ENCODE results near the gene GPR3. TPM values are rescaled to one million over a fixed set of nuclear protein-coding genes. Genes with fewer than 3 reads are reported as not detected.
A peak's percentile ranks its signal among the peaks of the same experiment; 100 is the strongest.

GPR3 gene, protein sequence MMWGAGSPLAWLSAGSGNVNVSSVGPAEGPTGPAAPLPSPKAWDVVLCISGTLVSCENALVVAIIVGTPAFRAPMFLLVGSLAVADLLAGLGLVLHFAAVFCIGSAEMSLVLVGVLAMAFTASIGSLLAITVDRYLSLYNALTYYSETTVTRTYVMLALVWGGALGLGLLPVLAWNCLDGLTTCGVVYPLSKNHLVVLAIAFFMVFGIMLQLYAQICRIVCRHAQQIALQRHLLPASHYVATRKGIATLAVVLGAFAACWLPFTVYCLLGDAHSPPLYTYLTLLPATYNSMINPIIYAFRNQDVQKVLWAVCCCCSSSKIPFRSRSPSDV
- not detected for total RNA-seq
- long read RNA-seq: 0 reads

DNA sequence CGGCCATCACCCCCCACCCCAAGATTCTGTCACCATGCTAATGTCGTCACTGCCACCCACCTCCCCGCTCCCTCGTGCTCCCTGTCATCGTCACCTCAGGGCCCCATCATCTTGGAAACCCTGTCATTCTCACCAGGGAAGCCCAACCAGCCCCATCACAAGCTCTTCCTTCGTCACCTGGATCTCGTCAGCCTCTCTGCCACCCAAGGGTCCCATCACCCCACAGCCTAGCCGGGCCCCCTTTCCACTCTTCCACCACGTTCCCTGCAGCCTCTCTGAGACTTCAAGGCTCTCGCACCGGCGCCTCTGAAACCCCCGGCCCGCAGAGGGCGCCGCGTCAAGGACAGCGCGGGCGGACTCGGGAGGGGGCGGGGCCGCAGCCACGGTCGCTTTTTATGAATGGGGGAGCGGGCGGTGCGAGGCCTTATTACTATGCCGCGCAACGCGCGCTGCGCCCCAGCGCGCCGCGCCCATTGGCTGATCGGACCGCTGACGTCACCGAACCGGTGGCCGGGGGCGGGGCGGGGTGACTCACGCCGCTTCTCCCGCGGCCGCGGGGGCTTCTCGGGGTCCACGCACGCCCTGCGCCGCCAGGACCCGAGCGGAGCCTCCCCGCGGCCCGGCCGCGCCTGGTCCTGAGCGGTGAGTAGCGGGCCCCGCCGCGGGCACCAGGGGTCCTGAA, at the start of gene GPR3:
GPR3 (plus strand) TSS at position 527 of the 682 bp plus-strand sequence. CDS start 1,177 bp downstream, outside the sequence.
- peak; percentile 89 to 94 for DNase-seq
- ATAC-seq: peak; percentile 92
- intact Hi-C loops (cut with DNase I, micrococcal nuclease): loop anchor here (5.0 to 10.0 kb wide), 3 partner anchors 90 to 215 kb away; partner anchors contain the start of gene AHDC1 (in 1 of the 2)

DNA sequence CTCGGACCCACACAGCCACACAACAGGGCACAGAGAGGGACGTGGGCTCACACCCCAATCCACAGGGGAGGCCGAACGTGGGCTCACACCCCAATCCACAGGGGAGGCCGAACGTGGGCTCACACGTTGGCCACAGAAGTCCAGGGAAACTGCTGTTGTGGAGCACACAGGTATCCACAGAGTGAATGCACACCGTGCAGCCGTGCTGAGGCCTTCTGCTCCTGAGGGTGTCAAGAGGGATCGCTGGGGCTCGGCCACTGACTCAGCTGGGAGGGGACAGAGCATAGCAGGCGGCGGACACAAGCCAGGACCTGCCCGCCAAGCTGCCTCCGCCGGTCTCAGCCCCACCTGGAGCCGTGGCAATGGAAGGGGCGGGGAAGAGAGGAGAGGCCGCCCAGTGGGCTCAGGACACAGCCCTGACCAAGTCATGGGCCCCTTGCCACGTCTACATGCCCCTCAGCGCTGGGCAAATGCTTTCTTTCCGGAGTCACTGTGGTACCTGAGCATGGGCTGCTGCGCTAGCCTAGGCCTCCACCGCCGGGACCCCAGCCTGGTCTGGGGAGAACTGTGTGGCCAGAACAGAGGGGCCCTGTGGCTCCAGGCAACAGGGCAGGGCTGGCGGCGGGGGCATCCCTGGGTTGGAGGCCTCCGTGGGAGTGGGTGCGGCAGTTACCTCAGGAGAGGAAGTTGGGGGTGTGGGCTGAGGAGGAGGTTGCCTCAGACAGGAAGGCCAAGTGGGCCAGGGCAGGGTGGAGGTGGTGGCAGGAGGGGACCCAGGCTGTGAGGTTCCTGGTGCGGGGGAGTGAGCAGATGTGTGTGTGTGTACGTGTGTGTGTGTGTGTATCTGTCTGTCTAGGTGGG, 49.4 kb upstream of the GPR3 start:
- DNase-seq (peak in 1 of 2 donors; percentile 63), ATAC-seq (peak; percentile 57)
- intact Hi-C loops (cut with DNase I, micrococcal nuclease): no loop called here

GRCh38 chr1:27343639-27344025, 48.8 kb upstream of the GPR3 start:
- DNase-seq (no peak), ATAC-seq (no peak)
- intact Hi-C loops (cut with DNase I, micrococcal nuclease): no loop called here

GRCh38 chr1:27345272-27345671, 47.1 kb upstream of the GPR3 start:
- intact Hi-C loops (cut with DNase I, micrococcal nuclease): no loop called here
- ATAC-seq (no peak), DNase-seq (no peak)

GRCh38 chr1:27346357-27346756, 46.1 kb upstream of the GPR3 start:
- intact Hi-C loops (cut with DNase I, micrococcal nuclease): no loop called here
- no peak for DNase-seq
- ATAC-seq: no peak

- ATAC-seq (no peak), DNase-seq (no peak)
- intact Hi-C loops (cut with DNase I, micrococcal nuclease): no loop called here
These were observed 45.3 kb upstream of the GPR3 start for GRCh38 chr1:27346991-27347624.

DNA sequence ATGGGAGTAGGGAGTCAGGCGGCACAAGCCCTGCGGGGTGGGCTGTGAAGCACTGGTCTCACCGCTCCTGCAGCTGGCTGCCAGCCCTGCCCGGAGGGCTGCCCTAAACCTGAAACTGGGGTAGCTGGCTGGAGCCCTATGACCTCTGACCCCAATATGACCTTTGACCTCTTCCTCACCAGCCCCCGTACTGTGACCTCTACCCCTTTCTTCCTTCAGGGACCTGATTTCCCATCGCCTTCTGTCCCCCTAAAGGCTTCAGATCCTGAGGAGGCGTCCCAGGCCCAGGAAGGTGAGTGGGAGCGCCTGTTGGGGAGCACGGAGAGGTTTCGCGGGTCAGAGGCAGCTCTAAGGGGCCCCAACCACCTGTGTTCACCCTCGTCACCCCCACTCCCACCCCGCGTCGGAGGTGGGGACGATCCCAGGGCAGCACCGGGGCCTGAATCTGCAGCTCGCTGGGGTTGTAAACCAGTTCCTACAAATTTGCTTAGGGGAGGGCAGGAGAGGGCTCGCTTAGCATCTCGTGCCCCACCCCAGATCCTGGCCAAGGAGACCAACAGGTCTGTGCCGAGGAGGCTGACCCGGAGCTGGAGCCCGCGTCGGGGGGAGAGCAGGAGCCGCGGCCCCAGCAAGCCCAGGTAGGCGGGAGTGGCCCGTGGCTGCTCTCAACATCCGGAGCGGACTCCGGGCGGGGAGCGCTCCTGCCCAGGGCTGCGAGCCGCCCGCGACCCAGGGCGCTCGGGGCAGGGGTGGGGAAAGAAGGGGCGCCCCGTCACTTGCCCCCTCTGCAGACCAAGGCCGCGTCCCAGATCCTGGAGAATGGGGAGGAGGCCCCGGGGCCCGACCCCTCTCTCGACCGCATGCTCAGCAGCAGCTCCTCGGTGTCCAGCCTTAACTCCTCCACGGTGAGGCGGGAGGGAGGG, 43.3 kb upstream of the GPR3 start:
- DNase-seq: peak; percentile 79 to 81
- peak; percentile 86 for ATAC-seq
- intact Hi-C loops (cut with DNase I, micrococcal nuclease): no loop called here

DNA sequence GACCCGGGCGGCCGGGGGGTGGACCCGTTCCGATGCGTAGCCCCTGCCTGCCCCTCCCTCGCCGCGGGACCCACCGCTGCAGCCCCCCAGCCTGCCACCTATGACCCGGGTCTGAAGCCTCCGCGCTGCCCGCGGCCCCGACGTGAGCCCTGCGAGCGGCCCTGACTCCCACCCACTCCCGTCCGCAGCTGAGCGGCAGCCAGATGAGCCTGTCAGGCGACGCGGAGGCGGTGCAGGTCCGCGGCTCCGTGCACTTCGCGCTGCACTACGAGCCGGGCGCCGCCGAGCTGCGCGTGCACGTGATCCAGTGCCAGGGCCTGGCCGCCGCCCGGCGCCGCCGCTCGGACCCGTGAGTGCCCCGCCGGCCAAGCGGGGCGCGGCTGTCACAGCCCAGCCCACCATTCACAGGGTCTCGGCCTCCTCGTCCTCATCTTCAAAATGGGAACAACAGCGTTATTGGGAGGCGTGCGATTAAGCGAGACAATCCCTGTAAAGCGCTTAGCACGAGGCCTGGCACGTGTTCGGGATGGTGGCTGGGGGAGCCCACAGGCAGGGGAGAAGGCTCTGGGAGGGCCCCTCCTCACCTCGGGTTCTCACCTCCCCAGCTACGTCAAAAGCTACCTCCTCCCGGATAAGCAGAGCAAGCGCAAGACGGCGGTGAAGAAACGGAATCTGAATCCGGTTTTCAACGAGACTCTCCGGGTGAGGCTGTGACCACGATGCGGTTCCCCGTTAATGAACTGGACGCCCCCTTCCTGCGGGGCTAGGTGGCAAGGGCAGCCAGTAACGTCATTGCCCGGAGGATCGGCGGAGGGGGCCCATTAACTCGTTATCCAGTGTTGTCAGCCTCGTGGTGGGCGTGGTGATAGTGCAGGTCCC, 42.4 kb upstream of the GPR3 start:
- intact Hi-C loops (cut with DNase I, micrococcal nuclease): no loop called here
- DNase-seq (peak; percentile 71 to 79), ATAC-seq (peak; percentile 84)

GRCh38 chr1:27350663-27351540, 41.5 kb upstream of the GPR3 start:
- peak; percentile 16 for ATAC-seq
- DNase-seq: peak in 1 of 2 donors; percentile 55
- intact Hi-C loops (cut with DNase I, micrococcal nuclease): no loop called here

DNA sequence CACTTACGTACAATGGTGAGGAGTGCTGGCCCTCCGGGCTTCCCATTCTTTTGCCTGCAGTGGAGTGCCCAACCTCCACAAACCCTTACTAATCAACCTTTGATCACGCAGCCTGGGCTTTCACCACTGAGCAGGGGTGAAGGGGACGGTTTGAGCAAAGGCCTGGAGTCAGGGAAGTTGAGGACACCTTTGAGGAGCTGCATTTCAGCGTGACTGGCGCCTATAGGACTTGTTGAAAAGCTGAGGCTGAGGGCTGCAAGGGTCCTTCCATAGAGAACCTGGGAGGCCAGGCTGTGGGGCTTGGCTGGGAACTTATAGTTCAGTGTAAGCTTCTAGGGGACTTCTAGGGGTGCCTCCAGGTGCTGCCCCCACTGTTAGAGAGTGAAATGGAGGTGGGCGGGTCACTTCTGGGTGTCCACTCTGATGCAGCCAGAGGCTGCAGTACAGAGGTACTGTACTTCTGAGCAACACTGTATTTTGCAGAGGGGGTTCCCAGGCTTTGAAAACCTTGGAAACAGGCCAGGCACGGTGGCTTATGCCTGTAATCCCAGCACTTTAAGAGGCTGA, 40.8 kb upstream of the GPR3 start:
- ATAC-seq: peak; percentile 9
- DNase-seq: no peak
- intact Hi-C loops (cut with DNase I, micrococcal nuclease): no loop called here

DNA sequence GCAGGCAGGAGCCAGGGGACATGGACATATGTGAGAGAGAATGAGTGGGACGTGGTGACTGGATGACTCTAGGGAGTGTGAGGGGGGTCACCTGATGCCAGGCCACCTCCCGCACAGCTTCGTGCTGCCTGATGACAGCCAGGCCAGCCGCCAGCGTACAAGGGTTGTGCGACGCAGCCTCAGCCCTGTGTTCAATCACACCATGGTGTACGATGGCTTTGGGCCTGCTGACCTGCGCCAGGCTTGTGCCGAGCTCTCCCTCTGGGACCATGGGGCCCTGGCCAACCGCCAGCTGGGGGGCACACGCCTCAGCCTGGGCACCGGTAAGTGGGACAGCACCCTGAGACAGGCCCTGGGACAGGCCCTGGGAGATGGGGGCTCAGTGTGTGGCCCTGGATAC, 39.3 kb upstream of the GPR3 start:
- ATAC-seq (no peak), DNase-seq (no peak)
- intact Hi-C loops (cut with DNase I, micrococcal nuclease): no loop called here

- intact Hi-C loops (cut with DNase I, micrococcal nuclease): no loop called here
- ATAC-seq: no peak
- no peak for DNase-seq
These were observed 38.8 kb upstream of the GPR3 start for GRCh38 chr1:27353629-27354028.

GRCh38 chr1:27355683-27356082, 36.7 kb upstream of the GPR3 start:
- ATAC-seq: no peak
- no peak for DNase-seq
- intact Hi-C loops (cut with DNase I, micrococcal nuclease): no loop called here

GRCh38 chr1:27356277-27356618, 36.2 kb upstream of the GPR3 start:
- intact Hi-C loops (cut with DNase I, micrococcal nuclease): no loop called here
- ATAC-seq: no peak
- DNase-seq: no peak

GRCh38 chr1:27356619-27357280, 35.7 kb upstream of the GPR3 start:
- DNase-seq (peak; percentile 89 to 91), ATAC-seq (peak; percentile 90)
- intact Hi-C loops (cut with DNase I, micrococcal nuclease): no loop called here

Data from left colon (tissue), 2 donors.